Epithelial cell of prostate (primary cell): ENCODE data around the gene UGT2A1.

Experiments
- DNase-seq: peaks from one replicate; pipeline ENCODE4 v3.0.0-alpha.2; 2011; ENCODE audit warnings: low read depth, low spot score
- H3K27ac ChIP-seq: fragments of 450-650 bp; 2 replicates; pipeline ENCODE4 v1.5.1; 2017; ENCODE audit warnings: mild to moderate bottlenecking

Gene UGT2A1

GRCh38 chr4:69594382-69594781, 58.7 kb downstream of the UGT2A1 start:
- DNase-seq: no peak
- no peak overlapping the region for H3K27ac ChIP-seq

DNA sequence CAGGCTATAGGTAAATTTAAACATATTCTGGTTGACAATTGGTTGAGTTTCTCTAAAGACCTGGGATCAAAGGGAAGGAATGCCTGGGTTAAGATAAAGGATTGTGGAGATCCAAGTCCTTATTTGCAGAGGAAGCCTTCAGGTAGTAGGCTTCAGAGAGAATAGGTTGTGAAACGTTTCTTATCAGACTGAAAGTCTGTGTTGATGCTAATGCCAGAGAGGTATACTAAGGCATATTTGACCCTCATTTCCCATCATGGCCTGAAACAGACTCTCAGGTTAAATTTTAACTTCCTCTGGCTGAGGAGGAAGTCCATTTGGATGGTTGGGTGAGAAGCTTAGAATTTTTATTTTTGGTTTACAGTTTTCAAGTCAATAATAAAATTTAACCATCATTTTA, 61.7 kb downstream of the UGT2A1 start:
- DNase-seq: no peak
- no peak overlapping the region for H3K27ac ChIP-seq

- no peak overlapping the region for H3K27ac ChIP-seq
- no peak for DNase-seq
These were observed 63.2 kb downstream of the UGT2A1 start for GRCh38 chr4:69589884-69590283.

- no peak overlapping the region for H3K27ac ChIP-seq
- no peak for DNase-seq
These were observed 68.9 kb downstream of the UGT2A1 start for GRCh38 chr4:69584135-69584534.

- no peak overlapping the region for H3K27ac ChIP-seq
- no peak for DNase-seq
These were observed 69.5 kb downstream of the UGT2A1 start for GRCh38 chr4:69583543-69583942.

- no peak overlapping the region for H3K27ac ChIP-seq
- no peak for DNase-seq
These were observed 75.8 kb downstream of the UGT2A1 start for GRCh38 chr4:69577245-69577644.

GRCh38 chr4:69576251-69576877, 76.7 kb downstream of the UGT2A1 start:
- no peak overlapping the region for H3K27ac ChIP-seq
- no peak for DNase-seq

DNA sequence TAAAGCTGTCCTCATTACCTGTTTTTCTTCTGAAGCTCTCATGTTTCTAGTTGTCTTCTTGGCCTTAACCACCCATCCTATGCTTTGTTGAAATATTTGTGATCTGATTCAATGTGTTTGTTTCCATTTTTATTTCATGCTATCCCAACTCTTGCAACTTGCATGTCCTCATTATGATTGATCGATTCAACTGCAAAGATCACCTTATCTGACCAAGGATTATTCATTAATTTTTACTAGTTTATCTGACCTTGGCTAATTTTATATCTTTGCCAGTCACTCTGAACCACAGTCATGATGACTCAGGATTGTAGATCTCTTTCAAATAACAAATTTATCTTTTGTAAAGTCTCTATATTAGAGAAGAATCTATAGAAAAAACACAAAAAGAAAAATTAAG, 84.3 kb downstream of the UGT2A1 start:
- DNase-seq: no peak
- no peak overlapping the region for H3K27ac ChIP-seq

DNA sequence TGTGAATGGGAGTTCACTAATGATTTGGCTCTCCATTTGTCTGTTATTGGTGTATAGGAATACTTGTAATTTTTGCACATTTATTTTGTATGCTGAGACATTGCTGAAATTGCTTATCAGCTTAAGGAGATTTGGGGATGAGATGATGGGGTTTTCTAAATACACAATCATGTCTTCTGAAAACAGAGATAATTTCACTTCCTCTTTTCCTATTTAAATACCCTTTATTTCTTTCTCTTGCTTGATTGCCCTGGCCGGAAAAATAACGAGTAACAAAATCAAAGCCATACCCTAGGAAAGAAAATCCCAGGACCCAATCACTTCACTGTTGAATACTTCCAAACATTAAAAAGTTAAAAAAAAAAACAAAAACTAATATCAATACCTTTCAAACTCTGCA, 89.6 kb downstream of the UGT2A1 start:
- H3K27ac ChIP-seq: no peak overlapping the region
- no peak for DNase-seq

GRCh38 chr4:69549651-69550050, 103.4 kb downstream of the UGT2A1 start:
- H3K27ac ChIP-seq: no peak overlapping the region
- DNase-seq: no peak

GRCh38 chr4:69546134-69546765, 106.8 kb downstream of the UGT2A1 start:
- DNase-seq: peak; percentile 31
- no peak overlapping the region for H3K27ac ChIP-seq
